GM18870 (cell line): Measurements from ENCODE around the gene CARMIL1.

Source experiments
- ATAC-seq: cut with Tn5 transposase; IDR thresholded peaks from one replicate; pipeline ENCODE4 v1.9.1; 2021; ENCODE audit warnings: moderate library complexity; ENCODE audit not compliant: unreplicated experiment

The CARMIL1 gene

DNA sequence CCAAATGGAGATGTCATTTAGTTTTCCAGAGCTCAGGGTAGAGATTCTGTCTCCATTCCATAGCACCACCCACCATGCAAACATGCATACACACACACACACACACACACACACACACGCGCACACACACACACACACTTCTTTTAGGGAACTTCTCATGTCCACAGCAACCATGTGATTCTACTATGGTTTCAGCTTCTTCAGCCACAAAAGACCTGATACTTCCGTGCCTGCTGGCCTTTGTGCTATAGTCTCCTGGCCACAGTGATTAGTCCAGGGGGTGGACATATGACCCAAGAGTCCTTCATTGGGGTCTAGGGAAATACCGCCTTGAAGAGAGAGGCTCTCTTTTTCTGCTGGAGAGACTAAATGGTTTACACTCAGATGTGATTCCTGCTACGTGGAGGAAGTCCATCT is 53.5 kb downstream of the CARMIL1 start:
- ATAC-seq: no peak

DNA sequence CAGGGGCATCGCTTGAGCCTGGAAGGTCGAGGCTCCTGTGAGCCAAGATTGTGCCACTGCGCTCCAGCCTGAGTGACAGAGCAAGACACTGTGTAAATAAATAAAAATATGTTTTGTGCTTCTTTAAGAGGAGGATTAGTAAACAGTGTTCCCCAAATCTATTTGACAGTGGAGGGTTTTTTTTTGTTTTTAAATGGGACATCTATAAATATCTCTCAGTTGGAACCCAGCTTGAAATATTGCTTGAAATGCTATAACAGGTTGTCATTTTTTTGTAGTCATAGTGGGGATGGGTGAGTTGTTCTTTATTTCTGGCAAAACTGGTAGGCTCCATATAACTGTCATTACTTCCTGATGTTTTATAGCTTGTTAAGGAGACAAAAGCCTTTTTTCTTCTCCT is 54.3 kb downstream of the CARMIL1 start:
- no peak for ATAC-seq

DNA sequence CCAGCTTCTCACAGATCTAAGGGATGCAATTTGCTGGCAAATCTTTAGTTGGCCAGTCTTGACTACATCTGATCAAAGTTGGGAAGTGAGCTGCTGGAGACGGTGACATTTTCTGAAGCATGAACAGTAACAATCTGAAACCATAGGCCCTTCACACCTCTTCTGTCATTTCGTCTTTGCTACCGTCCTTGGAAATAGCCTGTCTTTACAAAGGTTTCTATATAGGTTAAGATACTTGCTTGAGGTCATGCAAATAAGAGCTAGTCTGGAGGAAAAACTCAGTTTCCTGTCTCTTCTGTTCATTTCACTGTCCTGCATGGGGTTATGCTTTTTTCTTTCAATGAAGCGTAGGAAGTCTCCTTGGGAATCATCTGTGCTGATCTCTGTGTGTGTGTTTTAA is 55.6 kb downstream of the CARMIL1 start:
- no peak for ATAC-seq

DNA sequence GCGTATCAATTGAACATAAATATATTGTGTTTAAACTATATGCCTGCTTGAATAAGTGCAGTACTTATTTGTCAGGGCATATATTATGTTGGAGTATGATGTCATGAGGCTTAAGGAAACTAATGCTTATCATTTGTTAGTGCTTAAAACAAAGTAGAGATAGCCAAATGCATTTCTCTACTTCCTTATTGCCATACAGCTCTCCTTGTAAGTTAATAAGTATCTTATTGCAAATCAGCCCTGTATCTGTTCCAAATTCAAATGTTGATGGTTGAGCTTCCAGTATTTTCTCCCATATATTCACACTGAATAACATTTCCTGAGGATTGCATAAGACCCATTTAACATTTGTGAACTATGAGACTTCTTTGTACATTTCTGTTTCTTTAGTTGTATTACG is 57.8 kb downstream of the CARMIL1 start:
- ATAC-seq: no peak

DNA sequence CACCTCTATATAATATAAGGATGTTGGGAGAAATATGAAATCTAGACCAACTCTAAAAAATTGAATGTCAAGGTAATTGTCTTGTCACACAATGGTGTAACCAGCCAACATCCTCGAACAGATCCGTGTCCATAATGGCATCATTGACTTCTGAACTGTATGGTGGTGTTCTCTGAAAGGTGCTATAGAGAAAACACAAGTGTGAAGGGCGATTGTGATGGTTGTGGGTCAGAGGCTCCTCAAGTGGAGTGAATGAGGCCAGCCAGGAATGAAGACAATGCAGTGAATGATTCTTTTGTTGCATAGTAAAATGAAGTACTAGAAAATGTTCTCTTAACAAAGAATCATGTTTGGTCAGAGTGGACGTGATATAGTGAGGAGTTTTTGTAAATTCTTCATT is 58.3 kb downstream of the CARMIL1 start:
- no peak for ATAC-seq

DNA sequence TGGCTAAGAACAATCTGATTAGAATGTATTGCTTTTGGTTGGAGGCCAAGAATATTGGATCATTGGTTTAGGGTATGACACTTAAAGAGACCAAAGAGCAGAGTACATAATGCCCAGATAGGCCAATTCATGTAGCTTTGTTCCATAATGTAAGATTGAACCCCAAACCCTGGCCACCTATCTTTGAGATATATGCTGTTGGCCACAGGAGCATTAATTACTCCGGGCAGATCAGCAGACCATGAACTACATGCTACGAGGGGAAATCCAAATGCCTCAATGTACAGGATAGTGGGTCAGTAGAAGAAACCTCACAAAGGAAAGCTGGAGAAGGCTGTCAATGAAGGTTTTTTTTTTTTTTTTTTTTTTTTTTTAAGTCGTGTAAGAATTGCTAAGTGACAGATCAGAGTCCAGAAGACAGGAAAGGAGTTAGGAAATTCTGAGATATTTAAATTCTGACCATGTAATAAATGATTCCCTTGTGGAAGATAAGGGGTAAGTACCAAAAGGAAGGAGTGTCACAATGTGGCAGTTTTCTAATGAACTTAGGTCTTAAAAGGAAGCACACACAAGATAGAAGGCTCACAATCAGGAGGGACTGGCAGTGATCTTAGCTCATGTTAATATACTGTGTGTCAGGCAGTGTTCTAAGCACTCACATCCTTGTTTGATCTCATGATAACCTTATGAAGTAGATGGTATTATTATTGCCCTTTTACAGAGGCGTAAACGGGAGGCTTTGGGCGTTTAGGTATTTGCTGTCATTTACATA is 61.4 kb downstream of the CARMIL1 start:
- ATAC-seq: peak; percentile 22

DNA sequence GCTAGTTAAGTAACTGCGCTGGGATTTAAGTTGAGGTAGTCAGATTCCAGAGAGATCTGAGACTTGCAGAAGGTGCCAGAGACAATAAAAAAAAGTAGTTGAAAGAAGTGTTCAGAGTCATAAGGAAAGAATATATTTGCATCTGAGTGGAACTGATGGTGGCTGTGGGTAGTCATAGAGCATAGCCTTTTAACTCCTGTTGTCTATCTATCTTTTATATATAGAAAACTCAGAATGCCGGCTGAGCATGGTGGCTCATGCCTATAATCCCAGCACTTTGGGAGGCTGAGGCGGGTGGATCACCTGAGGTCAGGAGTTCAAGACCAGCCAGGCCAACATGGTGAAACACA is 62.0 kb downstream of the CARMIL1 start:
- peak; percentile 59 for ATAC-seq

DNA sequence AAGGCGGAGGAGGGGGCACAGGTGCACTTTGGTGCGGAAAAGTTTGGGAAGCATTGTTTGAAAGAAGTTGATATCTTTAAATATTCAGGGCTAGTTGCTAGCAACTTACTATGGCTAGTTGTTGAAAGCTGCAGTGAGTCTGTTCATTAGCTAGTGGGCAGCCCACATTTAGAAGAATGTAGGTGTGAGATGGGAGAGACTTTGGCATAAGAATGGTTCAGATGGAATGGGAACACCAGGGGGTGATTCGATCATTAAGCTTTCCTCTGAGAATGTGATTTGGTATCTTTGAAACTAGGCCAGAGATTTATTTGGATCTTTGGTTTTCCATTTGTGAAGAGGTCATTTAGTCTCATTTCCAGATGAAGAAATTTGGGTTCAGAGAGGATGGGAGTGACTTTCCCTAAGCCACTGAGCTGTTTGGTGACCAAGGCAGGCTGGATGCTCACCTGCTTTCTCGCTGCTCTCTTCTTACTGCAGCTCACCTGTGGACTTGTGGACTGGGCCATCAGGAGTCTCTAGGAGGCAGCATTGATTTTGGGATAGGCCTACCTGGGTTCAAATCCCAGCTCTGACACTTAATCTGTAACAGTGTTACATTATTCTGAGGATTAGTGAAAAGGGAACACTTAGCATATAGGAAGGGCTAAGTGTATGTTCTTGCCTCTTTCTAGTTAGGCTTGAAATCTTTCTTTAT is 62.9 kb downstream of the CARMIL1 start:
- no peak for ATAC-seq

DNA sequence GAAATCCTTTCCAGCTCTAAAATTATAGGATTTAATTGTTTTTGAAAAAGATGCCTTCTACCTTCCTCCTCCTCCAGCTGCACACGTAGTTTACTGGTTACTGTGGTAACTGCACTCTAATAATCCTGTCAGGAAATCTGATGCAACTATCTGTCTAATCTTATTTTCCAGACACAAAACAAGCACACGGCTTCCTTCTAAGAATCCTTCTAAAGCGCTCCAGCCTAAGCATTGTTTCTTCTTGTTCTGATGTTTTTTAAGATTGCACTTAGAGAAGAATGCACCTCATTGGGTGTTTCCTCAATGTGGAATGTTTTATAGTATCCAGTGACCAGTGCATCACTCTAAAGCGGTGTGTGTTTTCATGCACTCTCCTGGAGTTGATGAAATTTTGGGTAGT is 63.6 kb downstream of the CARMIL1 start:
- no peak for ATAC-seq

DNA sequence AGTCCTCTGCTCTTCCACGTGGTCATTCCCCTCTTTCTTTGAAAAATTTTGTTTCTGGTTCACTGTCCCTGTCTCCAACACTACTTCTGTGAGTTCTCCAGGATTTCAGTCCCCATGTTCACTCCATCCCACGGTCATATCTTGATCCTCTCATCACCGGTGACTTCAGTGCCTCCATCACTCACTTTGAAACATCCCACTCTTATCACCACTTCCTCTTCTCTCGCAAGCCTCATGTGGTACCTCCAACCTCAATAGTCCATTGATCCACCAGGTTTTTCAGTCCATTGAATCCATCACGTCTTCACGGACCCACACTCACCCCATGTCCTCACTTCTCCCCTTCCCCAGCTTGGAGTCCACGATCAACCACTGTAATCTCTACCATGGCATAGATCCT is 64.8 kb downstream of the CARMIL1 start:
- ATAC-seq: no peak

DNA sequence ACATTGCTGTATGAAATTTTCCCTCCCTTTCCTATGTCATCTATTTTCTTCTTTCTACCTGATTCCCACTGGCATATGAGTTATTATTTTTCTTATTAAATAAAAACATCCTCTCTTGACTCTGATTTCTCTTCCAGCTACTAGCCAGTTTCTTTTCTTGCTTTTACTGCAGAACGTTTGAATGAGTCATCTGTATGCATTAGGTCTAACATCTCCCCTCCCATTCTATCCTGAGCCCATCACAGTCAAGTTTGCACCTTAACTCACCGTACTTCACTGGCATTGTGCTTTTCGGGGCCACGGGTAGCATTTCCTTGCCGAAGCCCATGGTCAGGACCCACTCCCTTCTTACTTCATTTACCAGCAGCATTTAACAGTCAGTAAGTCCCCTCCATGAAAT is 65.7 kb downstream of the CARMIL1 start:
- no peak for ATAC-seq

DNA sequence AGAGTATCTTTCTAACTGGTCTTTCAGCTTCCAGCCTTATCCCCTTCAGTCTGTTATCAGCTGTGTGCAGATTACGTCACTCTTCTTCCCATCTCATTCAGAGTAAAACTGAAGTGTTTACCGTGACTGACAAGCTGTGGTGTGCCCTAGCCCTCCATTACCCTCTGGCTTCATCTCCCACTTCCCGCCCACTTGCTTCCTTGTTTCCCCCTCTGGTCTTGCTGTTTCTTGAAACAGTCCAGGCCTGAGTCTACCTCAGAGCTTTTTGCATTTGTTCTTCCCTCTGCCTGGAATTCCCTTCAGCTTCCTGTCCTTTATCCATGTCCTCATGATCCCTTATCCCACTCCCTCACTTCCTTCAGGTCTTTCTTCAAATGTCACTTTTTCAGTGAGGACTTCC is 66.9 kb downstream of the CARMIL1 start:
- no peak for ATAC-seq

DNA sequence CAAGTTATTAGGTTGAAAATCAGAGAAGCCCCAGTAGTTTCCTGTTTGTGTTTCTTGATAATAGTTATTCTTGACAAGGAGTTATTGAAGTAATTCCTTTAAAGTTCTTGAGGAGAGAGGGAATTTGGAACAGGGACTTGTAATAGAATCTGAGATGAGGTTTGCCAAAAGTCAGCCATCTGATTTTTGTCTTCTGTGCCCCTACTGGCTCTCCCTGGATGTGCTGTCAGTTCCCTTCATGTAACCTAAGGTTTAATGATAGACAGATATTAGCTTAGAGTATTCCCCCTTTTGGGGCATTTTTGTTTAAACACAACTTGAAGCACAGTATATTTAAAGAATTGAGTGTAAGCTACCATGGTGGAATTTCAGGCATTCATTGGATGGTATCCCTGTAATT is 71.4 kb downstream of the CARMIL1 start:
- ATAC-seq: no peak

DNA sequence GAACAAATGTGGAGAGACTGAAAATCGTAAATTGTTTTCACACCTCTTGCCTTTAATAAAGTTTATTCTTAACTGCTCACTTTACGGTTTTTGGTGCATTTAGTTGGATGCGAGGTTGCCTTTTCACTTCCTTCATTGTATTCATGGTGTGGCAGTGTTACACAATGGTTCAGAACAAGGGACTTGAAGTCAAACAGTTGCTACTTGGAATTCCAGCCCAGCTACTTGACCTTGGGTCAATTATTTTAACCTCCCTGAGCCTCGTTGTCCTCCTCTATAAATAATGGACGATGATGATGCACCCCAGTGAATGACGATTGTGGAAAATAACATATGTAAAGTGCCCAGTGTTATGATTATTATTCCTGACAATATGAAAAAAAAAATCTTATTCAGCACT is 72.3 kb downstream of the CARMIL1 start:
- ATAC-seq: no peak

DNA sequence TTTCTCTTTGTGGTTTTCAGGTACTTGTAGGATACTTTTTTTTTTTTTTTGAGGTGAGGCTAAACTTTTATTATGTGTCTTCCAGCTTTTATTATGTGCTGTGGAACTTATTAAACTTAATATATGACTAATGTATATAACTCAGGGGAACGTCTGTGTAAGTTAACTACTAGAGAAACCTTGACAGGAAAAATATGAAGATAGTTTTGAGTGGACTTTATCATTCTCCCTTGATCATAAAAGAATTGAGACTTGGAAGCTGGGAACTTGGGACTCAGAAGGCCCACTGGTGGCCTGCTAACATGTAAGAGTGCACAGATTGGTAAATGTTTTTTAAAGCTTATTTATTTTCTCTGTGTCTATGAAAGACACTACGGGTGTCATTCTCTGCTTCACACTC is 73.1 kb downstream of the CARMIL1 start:
- ATAC-seq: no peak

DNA sequence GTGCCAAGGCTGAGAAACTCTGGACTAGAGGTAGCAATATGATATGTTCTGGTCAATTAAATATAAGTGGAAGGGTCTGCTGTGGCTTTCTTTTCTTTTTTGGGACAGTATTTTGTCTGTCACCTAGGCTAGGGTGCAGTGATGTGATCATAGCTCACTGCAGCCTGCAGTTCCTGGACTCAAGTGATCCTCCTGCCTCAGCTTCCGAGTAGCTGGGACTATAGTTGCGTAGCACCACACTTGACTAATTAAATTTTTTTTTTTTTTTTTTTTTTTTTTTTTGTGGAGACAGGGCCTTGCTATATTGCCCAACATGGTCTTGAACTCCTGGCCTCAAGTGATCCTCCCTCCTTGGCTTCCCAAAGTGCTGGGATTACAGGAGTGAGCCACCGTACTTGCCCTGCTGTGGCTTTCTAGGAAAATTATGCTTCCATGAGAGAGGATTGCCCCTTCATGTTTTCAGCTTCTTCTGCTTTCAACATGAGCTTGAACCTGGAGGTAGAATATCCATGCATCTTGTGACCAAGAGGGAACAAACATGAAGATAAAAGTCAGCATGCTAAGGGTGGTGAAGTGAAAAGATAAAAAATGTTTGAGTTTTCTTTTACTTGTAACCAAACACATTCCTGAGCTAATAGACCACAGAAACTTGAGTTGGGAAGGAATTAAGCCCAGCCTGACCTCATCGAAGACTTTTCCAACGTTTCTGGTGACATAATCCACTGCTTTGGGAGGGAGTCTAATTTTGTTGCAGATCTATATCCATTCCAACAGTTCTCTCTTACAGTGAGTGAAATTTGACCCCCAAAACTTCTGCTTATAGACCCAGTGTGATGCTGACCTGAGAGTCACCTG is 75.1 kb downstream of the CARMIL1 start:
- no peak for ATAC-seq

DNA sequence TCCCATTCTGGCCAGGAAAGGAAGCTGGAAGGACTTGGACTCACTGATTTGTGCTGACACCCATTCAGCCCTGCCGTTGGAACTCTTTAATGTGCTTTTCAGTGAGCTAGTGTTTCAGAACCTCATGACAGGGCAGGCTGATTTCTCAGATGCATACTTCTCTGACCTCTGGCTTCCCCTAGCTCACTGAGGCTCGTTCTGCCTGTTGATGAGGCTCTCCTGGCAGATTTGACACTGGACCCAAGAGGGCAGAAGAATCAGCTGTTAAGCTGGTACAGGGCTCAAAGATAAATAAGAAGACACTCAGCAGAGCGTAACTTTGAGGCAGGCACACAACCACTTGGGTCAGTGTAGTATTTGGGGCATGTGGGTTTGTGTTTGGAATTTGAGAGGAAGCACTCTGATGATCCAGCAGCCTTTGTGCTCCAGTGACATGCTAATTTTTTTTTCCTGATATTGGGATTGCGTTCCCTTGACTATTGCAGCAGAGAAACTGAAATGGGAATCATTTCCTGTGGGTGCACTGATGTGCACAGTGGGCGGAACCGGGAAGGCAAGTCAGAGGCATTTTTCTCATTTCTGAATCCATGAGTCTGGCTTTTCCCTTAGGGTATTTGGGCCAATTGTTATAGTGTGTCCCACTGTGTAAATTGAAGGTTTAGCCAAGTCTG is 80.2 kb downstream of the CARMIL1 start:
- no peak for ATAC-seq

DNA sequence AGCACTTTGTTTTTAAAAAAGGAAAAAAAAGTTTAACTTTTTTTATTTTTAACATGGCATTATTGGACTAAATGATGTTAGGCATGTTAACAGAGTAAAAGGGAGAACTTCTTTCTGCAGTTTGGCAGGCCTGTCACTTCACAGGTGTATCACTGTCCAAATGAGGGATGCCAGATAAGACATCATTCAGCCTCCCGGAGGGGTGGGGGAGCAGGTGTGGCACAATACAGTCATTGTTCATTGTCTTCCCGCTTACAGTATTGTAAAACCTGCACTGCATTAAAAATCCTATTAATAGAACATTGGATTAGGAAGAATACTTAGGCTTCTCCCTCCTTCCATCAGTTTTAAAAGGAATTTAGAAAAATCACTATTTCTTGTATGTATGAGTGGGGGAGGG is 80.7 kb downstream of the CARMIL1 start:
- no peak for ATAC-seq

DNA sequence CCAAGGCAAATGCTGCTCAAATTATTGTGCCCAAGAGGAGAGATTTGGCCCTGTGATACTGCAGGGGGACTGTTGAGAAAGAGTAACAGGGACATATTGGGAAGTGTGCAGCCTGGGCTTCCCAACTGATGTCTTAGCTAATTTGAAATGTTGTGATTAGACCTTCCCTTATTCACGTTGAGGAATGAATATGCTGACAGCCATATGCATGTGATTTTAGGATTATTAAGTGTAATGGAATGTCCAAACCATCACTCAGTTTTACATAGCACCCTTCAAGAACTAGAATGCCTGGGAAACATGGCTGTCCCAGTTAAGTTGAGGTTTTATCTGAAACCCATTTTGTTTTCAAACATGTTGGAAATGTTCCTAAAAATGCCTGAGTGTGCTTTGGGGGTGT is 81.4 kb downstream of the CARMIL1 start:
- ATAC-seq: no peak

DNA sequence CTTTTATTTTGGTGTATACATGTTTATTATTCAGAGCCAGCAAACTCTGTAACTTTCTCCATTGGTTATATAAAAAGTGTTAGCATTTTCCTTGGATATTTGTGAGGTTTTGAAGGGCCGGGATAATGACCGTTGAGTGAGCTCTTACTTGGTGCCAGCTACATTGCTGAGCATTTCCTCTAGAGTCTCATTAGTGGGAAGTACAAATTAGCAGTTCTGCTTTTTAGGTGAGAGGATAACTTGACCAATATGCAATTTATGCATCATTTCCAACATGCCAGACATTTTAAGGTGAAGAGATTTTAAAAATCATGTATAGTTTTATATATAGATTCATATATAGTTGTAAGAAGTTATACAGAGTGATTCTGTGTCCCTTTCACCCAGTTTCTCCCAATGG is 84.3 kb downstream of the CARMIL1 start:
- ATAC-seq: no peak

DNA sequence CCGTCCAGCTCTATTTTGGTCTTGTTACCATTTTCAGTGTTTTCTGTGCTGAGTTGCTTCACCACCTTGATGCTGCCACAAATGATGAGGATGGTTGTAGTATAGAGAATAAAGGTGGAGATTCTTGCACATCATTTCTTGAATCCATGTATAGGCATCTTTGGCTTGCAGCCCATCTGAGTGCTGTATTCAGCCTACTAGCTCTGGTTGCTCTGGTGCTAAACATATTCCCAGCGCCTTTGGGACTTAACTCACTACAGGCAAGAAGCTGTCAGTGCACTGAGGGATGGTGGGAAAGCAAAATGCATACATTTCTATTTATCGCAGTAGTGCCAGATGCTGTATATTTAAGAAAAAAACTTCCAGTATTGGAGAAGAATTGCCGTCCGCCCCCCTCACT is 86.0 kb downstream of the CARMIL1 start:
- no peak for ATAC-seq
